Activated CD8-positive, alpha-beta T cell treated with anti-CD3 and anti-CD28 coated beads for 36 hours (primary cell): ENCODE results near the gene KRR1. TPM values are rescaled to one million over a fixed set of nuclear protein-coding genes. Genes with fewer than 3 reads are reported as not detected.

Experiments used
- ATAC-seq: fragments of 200-7000 bp; cut with Tn5 transposase; one replicate; pipeline ENCODE4 v1.10.0; 2021; ENCODE audit warnings: mild to moderate bottlenecking, moderate library complexity
- CTCF ChIA-PET: fragments of 350-600 bp; sonication (Branson Sonifier 250); formaldehyde crosslinking; loops from one replicate; lab custom pipeline; 2021; ENCODE audit warnings: antibody characterized with exemption; lab: Charles Lee
- POLR2A ChIA-PET: fragments of 350-600 bp; sonication (Branson Sonifier 250); formaldehyde crosslinking; loops from one replicate; lab custom pipeline; 2021; ENCODE audit warnings: antibody characterized with exemption; lab: Charles Lee
- DNase-seq: peaks from one replicate; pipeline ENCODE4 v3.0.0-alpha.2; 2020
- H3K27ac Mint-ChIP-seq: one replicate; pipeline ENCODE4 v1.8.0; 2021; ENCODE audit warnings: mild to moderate bottlenecking, mixed read lengths
- H3K27me3 Mint-ChIP-seq: one replicate; pipeline ENCODE4 v1.8.0; 2021; ENCODE audit warnings: mixed read lengths
- H3K36me3 Mint-ChIP-seq: one replicate; pipeline ENCODE4 v1.8.0; 2021; ENCODE audit warnings: low read depth, mixed read lengths
- H3K4me1 Mint-ChIP-seq: one replicate; pipeline ENCODE4 v1.8.0; 2021; ENCODE audit warnings: low read depth, mixed read lengths
- H3K4me3 Mint-ChIP-seq: one replicate; pipeline ENCODE4 v1.8.0; 2021; ENCODE audit warnings: mild to moderate bottlenecking, moderate library complexity, mixed read lengths
- H3K9me3 Mint-ChIP-seq: one replicate; pipeline ENCODE4 v1.8.0; 2021; ENCODE audit warnings: mixed read lengths
- CTCF ChIP-seq: fragments of 200-600 bp; IDR thresholded peaks from one replicate; pipeline ENCODE4 v1.8.0; 2022; ENCODE audit warnings: antibody characterized with exemption, mild to moderate bottlenecking
- intact Hi-C: fragments of 100-400 bp; cut with micrococcal nuclease; formaldehyde crosslinking; loops from one replicate; pipeline ENCODE4 v1.10.0; 2022
- total RNA-seq, 2 experiments: library from RNA; stranded (reverse); gene quantifications; one replicate each; pipeline ENCODE4 v1.2.3, GENCODE V29; 2021

KRR1 gene
- total RNA-seq, 2 experiments from 2014 or later: 113 to 121 TPM

GRCh38 chr12:75503459-75503858, 8.0 kb downstream of the KRR1 start:
- intact Hi-C loops: no loop called here

GRCh38 chr12:75491169-75491568, 20.2 kb downstream of the KRR1 start:
- TF ChIP-seq CTCF: no peak
- ChIA-PET CTCF (no interaction called here), POLR2A (no interaction called here)
- Mint-ChIP-seq H3K27me3 (no peaks in the 10 kb centered on the region), H3K27ac (no peak overlapping the region), H3K9me3 (no peaks in the 10 kb centered on the region), H3K36me3 (peaks cover 19% of the 10 kb centered on the region), H3K4me1 (peaks cover 34% of the 10 kb centered on the region), H3K4me3 (no peak overlapping the region)
- DNase-seq (no peak), ATAC-seq (no peak)
- intact Hi-C loops: no loop called here

More at GRCh38 chr12:75503459-75503858, 8.0 kb downstream of the KRR1 start:
- DNase-seq: no peak
- Mint-ChIP-seq H3K36me3 (peaks cover 44% of the 10 kb centered on the region), H3K9me3 (no peaks in the 10 kb centered on the region), H3K4me1 (peaks cover 21% of the 10 kb centered on the region), H3K27ac (no peak overlapping the region), H3K27me3 (no peaks in the 10 kb centered on the region), H3K4me3 (no peak overlapping the region)
- POLR2A ChIA-PET: interaction anchor here (0.6 kb wide), 2 partner anchors 114 to 246 kb away, joined by 3 read pairs; no protein-coding TSS in a partner anchor
- CTCF ChIA-PET: interaction anchor here (2.0 to 3.9 kb wide), 2 partner anchors 19 to 113 kb away, joined by 13 to 44 read pairs; partner anchors contain the start of gene GLIPR1L2
- ATAC-seq: no peak
- TF ChIP-seq CTCF: no peak

GRCh38 chr12:75489613-75490210, 21.7 kb downstream of the KRR1 start:
- DNase-seq (peak; percentile 66), ATAC-seq (peak; percentile 96)
- no peak for TF ChIP-seq CTCF
- Mint-ChIP-seq H3K27me3 (no peaks in the 10 kb centered on the region), H3K27ac (peak overlapping the region; percentile 85), H3K4me1 (peaks cover 39% of the 10 kb centered on the region), H3K36me3 (peaks cover 24% of the 10 kb centered on the region), H3K4me3 (peak overlapping the region; percentile 0), H3K9me3 (no peaks in the 10 kb centered on the region)
- ChIA-PET CTCF (interaction anchor here (1.2 to 2.5 kb wide), 3 partner anchors 10 to 99 kb away, joined by 5 to 8 read pairs (median 6); partner anchors contain the start of gene GLIPR1L2), POLR2A (interaction anchor here (0.5 to 1.5 kb wide), 4 partner anchors 9 to 33 kb away, joined by 3 to 4 read pairs (median 3); partner anchors contain the start of gene GLIPR1)
- intact Hi-C loops: loop anchor here (5.0 kb wide), 1 partner anchor 157 kb away; the partner anchor contains the start of genes CAPS2 and GLIPR1L1

GRCh38 chr12:75489187-75489586, 22.2 kb downstream of the KRR1 start:
- Mint-ChIP-seq H3K27me3 (no peaks in the 10 kb centered on the region), H3K9me3 (no peaks in the 10 kb centered on the region), H3K27ac (peak overlapping the region; percentile 85), H3K4me3 (peak overlapping the region; percentile 0), H3K36me3 (peaks cover 27% of the 10 kb centered on the region), H3K4me1 (peaks cover 44% of the 10 kb centered on the region)
- peak; percentile 12 for ATAC-seq
- TF ChIP-seq CTCF: no peak
- intact Hi-C loops: loop anchor here (5.0 kb wide), 1 partner anchor 157 kb away; the partner anchor contains the start of genes CAPS2 and GLIPR1L1
- ChIA-PET POLR2A (interaction anchor here (0.5 to 1.5 kb wide), 4 partner anchors 8 to 32 kb away, joined by 3 to 4 read pairs (median 3); partner anchors contain the start of gene GLIPR1), CTCF (interaction anchor here (1.2 to 2.5 kb wide), 3 partner anchors 10 to 98 kb away, joined by 5 to 8 read pairs (median 6); partner anchors contain the start of gene GLIPR1L2)
- no peak for DNase-seq
